ENCODE results near the gene TRPV4.

Gene TRPV4

DNA sequence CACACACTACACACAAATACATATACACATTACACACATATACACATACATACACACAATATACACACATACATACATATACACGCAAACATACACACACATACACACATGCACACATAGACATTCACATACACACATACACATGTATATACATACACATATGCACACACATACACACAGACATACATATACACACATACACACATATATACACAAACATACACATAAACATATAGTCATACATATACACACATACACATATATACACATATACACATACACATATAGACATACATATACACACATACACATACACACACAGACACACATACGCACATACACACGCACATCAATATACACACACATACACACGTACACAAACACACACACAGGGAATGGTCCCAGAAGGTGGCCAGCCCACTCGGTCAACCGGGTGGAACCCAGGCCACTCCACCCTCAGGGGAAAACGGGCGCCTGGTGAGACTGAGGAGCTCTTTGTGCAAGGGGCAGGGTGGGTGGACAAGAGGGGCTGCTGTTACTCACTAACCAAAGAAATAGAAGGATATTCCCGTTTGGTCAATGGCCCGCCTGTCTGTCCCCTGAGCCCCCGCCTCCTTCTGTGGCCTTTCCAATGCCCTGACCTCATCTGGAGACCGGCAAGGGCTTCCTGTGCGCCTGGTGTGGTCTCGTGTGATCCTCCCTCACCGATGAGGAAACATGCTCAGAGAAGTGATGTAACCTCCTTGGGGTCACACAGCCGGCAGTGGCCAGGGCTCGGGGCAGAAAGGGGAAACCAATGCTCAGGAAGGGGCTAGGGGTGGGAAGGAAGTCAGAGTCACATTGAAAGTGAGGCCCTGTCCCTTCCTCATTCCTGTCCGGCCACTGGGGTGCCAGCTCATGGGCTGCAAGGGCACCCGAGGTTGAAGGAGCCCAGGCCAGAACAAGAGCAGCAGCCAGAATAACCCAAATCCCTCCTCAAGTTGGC lies 5.3 kb downstream of the TRPV4 start:
- DNase-seq: no peak

DNA sequence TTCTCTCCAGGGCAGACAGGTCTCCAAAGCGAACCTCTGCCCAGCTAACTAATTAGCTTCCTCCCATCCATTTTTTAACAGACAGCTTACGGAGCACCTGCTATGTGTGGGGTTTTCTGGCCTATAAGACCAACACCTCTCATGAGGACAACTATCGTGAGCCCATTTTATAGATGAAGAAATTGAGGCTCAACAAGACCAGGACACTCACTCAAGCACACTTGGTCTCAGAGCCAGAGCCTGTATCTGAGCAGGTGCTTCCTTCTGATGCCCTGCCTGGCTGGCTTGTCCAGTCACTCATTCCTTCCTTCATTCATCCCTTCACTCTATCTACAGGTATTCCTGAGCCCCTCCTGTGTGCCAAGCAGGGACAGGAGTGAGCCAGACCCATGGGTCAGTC lies 6.1 kb downstream of the TRPV4 start:
- DNase-seq: no peak

DNA sequence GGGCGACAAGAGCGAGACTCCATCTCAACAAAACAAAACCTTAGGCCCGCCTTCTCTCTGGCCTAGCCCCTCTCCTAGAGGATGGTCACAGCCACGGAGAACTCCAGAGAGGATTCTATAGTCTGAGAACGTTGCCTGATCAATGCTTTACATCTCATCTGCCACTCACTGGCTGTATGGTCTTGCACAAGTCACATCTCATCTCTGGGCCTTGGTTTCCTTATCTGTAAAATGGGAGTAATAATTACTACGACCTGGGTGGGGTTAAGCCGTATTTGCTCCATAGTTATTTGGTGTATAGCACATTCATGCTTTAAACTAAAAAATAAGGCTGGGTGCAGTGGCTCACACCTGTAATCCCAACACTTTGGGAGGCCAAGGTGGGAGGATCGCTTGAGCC lies 8.5 kb downstream of the TRPV4 start:
- no peak for DNase-seq

DNA sequence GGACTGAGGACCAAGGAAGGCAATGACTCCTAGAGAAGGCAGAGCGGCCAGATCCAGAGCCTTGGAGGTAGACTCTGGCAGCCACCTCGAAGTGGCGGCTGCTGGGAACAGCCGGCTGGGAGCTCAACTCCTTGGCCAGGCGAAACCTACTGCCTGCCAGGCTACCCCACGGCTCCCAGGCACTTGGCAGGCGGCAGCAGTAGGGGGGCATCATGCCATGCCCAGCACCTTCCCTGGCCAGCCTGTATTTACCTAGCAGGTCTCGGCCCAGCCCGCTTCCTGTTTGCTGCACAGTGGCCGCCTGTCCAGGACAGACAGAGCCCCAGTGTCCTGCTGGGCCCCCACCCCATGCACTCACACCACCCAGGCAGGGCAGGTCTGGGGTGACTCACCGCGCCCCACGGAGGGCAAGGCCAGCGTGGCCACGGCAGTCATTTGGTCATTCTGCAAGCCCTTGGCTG lies 10.2 kb downstream of the TRPV4 start:
- no peak for DNase-seq

DNA sequence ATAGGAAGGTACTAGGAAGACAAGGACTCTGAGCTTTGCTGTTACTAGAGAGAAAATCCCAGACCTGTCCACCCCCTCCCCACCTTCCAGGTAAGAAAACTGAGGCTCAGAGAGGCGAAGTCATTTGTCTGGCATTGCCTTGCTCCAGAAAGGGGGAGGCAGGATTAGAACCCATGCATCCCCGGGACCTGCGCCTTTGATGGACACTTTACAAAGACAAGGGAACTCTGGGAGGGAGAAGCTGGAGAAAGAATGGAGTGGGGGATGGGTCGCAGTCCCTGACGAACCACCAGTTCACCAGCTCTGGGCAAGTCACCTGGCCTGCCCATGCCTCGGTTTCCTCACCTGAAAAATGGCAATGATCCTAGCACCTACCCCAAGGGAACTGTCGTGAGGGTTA lies 10.8 kb downstream of the TRPV4 start:
- no peak for DNase-seq

DNA sequence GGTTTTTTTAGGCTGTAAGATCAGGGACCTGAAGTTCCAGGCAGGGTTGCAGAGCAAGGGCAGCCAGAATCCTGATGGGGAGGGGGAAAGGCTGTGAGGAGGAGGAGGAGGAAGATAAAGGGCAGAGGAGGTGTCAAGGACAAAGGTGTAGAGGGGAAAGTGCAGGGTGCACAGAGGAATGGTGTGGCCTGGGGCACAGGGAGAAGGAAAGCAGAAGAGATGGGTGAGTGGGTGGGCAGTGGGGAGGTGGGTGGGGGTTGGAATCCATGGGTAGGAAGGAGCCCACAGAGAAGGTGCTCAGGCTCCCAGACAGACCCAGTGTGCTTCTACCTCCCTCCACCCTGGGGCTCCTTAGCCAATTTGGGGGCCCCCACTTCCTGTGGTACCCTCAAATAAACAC lies 11.2 kb downstream of the TRPV4 start:
- no peak for DNase-seq

DNA sequence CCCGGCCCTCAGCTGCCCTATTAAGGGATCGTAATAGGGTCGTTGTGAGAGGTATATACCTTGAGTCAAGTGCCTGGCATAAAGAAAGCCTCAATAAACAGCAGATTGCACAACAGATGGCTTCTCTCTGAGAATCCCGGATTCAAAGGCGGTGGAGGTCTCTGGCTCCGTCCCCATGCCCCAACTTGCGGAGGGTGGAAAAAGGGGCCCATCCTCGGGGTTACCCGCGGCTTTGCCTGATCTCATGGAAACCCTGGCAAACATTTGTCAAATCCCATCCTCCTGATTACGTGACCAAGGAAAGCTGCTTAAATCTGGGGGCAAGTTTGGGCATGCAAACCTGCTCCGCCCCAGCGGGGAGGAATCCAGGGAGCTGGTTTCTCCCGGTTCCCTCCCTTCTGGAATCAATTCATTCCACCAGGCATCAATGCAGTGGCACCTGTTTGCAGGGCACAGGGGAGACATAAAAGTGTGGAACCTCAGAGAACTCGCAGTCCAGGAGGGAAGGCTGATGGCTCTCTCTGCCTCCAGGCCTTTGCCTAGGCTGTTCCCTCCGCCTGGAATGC lies 12.3 kb downstream of the TRPV4 start:
- DNase-seq: peak; percentile 85

DNA sequence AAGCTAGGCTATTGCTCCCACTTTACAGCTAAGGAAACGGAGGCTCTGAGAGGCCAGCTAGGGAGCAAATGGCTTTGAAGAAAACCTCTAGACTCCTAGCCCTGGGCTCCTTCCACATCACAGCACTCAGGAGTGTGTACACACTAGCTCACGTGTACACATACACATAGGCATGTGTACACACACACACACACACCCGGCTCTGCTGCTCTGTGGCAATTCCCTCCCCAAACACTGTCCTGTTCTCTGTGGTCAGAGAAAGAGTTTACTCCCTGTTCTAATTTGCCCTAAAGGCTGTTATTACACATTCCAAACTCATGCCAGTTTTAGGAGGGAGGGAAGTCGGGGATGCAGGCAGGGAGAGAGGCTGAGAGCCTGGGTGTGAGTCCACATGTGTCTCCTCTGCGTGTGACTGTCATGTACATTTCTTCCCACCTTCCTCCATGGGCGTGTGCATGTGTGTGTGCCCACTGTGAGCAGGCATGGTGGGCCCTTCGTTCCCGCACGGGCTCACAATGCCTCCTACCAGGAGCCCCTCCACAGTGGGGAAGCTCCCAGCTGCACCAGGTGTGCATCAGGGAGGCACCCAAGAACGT lies 14.2 kb downstream of the TRPV4 start:
- DNase-seq: no peak

DNA sequence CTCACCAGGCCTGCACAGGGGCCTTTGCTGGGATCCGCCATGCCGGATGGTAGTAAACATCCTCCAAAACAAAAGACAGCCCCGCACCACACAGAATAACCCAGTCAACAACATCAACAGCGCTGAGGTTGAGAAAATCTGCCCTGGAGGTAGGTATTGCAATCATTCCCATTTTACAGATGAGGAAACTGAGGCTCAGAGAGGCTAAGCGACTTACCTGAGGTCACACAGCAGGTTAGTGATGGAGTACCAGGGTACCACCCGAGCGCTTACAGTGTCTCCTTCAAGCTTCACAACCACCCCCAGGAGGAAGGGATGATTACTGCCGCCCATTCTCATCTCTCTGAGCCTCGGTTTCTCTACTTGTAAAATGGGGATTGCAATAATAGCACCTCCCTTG lies 14.9 kb downstream of the TRPV4 start:
- DNase-seq: no peak

DNA sequence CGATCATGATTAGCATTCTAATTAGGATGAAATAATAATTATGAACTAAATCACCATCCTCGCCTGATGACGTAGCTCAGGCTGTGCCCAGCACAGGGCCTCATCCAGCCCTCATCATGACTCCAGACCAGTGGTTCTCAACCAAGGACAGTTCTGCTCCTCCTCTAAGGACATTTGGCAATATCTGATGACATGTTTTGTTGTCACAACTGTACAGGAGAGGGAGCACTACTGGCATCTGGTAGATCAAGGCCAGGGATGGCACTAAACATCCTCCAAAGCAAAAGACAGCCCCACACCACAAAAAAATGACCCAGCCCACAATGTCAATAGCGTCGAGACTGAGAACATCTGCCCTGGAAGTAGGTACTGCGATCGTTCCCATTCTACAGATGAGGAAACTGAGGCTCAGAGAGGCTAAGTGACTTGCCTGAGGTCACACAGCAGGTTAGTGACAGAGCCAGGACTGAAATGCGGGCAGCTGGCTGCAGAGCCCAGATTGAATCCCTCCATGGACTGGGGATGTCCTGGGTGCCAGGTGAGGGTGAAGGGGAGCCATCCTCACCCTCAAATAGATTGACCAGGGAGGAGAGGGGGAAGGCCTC lies 15.5 kb downstream of the TRPV4 start:
- no peak for DNase-seq

DNA sequence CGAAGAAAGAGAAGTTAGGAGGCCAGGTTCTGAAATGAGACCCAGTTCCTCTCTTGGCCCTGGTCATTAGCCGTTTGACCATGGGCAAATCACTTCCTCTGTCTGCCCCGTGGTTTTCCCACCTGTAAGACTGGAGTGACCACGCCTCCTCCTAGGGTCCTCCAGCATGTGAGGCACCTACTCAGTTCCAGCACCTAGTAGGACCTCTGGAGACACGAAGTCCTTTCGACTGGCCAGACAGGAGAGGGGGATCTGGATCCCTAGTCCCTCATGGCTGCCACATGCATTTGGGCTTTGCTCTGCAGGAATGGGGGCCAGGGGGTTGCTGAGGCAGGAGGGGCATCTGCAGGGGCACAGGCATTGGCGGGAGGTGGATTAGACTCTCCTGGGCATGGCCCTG lies 16.3 kb downstream of the TRPV4 start:
- DNase-seq: no peak

DNA sequence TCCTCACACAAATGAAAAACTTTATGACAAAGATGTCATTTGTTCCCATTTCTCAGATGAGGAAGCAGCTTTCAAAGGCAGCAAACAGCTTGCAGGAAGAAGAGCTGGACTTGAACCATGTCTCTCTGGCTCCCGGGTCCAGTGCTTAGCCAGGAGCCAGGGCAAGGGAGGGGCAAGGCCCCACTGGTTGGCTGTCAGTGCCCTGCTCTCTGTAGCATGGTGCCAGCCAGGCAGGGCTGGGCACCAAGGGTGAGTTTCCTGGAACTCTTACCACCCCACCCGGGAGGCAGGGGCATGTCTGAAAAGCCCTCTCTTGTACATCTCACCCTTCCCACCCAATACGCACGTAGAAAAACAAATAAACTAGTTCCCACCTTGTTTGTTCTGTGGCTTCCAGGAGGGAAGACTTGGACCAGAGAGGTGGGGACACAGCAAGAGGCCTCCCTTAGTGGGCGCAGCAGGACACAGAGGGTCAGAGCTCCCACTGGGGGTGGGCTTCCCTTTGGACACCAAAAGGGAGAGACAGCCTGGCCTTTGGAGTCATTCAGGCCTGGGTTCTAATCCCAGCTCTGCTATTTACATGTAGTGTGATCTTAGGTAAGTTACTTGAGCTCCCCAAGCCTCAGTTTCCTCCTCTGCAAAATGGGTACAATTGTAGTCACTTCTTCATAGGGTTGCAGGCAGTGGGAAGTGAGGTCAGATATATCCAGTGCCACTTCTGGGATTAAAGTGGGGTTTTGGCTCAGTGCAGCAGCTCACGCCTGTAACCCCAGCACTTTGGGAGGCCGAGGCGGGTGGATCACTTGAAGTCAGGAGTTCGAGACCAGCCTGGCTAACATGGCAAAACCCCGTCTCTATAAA lies 17.2 kb downstream of the TRPV4 start:
- DNase-seq: no peak

DNA sequence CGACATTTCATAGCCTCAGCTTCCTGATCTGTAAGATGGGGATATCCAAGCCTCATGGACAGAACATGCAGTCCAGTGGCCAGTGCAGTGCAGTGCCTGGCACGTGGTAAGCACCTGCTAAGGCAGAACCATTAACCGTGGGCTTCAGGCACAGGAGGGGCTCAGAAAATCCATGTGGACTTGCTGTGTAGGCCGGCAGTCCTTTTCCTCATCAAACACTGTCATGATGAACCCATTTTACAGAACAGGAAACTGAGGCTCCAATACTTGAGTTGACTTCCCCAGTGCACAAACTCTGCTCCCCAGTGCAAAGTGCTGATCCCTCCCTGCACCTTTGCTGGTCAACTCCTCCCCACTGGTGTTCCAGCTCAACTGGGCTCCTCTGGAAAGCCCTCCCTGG lies 18.0 kb downstream of the TRPV4 start:
- no peak for DNase-seq

DNA sequence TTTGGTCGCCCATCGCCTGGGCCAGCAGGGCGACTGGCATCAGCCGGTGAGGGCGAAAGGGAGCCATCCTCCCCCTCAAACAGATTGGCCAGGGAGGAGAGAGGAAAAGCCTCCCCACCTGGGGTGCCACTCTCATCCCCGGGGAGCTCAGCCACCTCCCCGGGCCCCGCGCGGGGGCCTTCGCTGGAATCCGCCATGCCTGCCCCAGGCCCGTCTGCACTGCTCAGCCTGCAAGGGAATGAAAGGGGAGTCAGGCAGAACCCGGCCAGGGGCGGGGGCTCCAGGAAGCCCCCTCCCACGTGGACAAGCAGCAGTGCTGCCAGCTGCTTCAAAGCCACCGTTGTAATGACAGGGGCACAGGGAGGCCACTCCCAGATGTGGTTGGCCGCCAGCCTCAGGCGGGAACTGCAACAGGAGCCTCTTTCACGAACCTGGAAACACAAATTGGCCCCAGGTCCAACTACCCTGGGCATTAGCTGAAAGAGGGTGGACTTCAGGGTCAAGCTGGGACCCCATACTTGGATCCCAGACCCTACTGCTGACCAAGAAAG lies 18.5 kb downstream of the TRPV4 start:
- DNase-seq: no peak

DNA sequence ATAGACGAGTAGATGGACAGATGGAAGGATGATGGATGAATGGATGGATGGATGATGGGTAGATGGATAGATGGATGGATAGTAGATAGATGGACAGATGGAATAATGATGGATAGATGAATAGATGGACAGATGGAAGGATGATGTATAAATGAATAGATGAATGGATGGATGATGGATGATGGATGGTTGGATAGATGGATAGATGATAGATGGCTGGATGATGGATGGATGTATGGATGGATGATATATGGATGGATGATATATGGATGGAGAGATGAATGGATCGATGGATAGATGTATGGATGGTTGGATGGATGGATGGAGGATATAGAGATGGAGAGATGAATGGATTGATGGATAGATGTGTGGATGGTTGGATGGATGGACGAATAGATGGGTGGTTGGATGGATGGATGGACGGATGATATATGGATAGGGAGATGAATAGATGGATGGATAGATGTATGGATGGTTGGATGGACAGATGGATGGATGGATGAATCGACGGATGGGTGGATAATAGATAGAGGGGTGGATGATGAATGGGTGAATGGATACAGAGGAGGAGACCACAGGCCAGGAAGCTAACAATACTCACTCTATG lies 19.3 kb downstream of the TRPV4 start:
- no peak for DNase-seq

DNA sequence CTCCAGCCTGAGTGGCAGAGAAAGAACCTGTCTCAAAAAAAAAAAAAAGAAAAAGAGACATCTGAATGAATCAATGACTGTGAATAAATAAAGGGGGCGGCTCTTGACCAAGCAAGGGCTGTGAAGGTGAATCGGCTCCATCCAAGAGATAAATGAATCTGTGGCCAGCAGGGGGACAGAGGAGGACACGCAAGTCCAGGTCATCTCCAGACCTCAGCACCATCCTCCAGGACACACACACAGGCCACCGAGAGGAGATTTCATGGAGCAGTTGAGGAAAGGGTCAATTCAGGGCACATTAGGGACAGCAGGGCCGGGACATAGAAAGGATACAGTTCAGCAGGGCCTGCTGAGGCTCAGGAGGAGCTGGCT lies 21.6 kb downstream of the TRPV4 start:
- no peak for DNase-seq

DNA sequence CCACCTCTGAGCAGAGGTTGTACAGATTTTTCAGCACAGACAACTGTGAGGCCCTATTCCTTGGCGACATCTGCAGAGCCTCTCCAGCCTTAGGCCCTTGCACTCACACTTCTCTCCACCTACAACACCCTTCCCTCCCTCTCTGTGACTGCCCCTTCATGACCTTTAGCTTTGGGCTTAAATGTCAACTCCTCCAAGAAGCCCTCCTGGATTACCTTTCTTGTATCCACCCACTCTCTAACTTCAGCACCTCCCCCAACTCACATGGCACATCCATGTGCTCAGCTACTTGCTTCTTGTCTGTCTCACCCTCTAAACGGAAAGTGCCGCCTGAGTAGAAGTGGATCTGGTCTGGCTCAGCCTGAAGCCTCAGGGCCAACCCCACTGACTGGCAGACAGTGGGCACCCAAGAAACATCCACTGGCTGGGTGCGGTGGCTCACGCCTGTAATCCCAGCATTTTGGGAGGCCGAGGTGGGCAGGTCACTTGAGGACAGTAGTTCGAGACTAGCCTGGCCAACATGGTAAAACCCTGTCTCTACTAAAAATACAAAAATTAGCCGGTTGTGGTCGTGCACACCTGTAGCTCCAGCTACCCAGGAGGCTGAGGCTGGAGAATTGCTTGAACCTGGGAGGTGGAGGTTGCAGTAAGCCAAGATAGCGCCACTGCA lies 22.1 kb downstream of the TRPV4 start:
- no peak for DNase-seq

DNA sequence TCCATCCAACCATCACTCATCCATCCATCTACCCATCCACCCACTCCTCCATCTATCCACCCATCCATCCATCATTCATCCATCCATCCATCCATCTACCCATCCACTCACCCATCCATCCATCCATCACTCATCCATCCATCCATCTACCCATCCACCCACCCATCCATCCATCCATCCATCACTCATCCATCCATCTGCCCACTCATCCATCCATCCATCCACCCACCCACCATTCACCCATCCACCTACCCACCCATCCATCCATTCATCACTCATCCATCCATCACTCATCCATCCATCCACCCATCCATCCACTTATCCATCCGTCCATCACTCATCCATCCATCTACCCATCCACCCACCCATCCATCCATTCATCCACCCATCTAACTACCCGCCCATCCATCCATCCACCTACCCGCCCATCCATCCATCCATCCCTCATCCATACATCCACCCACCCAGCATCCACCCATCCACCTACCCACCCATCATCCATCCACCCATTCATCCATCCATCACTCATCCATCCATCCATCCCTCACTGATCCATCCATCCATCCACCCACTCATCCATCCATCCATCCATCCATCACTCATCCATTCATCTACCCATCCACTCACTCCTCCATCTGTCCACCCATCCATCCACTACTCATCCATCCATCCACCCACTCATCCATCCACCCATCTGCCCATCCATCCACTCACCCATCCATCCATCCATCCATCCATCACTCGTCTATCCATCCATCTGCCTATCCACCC lies 24.1 kb downstream of the TRPV4 start:
- DNase-seq: no peak

DNA sequence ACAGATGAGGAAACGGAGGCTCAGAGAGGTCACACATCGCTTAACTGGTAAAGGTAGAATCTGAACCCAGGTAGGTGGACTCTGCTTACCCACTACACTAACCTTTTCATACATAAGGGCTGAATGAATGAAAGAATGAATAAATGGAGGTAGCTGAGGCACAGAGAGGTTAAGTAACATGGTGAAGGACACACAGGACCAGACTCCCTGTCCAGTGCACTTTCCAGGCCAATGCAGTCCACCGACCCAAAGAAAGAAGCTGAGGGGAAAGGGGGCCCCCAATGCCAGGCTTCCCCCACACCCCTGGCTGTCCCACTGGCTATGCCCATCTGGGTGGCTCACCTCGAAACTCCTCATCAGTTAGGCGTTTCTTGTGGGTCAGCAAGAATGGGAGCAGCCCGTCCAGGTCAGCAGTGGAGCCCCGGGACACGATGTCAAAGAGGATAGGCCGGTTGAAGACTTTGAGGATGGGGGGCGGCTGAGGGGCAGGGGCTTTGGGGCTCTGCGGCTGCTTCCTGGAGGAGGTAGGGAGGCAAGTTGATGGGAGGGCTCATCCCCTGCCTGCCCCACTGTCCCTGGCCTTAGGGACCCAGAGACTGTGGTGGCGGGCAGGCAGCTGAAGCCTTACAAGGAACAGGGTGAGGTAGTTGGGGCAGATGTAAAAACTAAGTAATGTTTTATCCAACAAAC lies 25.1 kb downstream of the TRPV4 start:
- DNase-seq: no peak

Measured in NCI-H1105 treated with DMSO at 0.1 percent for 48 hours (cell line).